ENCODE data around the gene INVS. TPM values are rescaled to one million over a fixed set of nuclear protein-coding genes. Genes with fewer than 3 reads are reported as not detected.
"Not testable (repeated sequence)": the region's sequence is repeated elsewhere in the genome, so short reads cannot be mapped to it uniquely, and the experiment has no call there.

INVS gene
- total RNA-seq, 1 donor from 2014 or later = 20.3 TPM

DNA sequence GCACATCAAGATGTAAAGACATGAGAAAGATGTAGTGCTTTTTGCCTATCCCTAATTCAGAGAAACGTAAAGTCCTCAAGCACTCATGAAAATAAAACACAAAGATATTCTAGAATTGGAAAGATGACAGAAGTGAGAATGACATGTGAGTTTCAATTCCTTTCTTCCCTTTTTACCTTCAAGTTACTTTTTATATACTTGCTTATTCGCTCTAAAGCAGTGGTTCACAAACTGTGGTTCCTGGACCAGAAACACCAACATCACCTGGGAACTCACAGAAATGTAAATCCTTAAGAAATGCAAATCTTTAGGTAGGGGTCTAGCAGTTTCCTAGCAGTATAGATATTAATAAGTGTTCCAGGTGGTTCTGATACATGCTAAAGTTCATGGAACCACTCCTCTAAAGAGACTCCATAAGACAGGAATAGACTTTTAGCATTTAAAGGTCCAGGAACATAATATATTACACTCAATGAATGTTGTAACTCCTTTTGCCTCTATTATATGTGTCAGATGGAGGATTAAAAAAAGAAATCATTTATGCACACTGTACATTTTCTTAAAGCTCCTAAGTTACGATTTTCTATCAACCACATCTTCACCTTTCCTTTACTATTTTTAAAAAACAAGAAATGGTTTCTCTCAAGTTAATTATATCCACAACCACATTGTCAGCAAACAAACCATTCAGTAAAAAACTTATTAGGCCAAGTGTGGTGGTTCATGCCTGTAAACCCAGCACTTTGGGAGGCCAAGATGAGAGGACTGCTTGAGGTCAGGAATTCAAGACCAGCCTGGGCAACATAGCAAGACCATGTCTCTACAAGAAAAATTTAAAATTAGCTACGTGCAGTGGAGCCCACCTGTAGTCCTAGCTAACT is 40.1 kb upstream of the INVS start:
- H3K4me3 Mint-ChIP-seq (ENCODE audit: unreplicated experiment) = no peak overlapping the region
- peaks cover 11% of the 10 kb centered on the region for H3K4me1 Mint-ChIP-seq (ENCODE audit: unreplicated experiment)
- no peak overlapping the region for H3K27ac Mint-ChIP-seq (ENCODE audit: unreplicated experiment)
- H3K9me3 Mint-ChIP-seq (ENCODE audit: unreplicated experiment) = no peaks in the 10 kb centered on the region
- no peak for DNase-seq (ENCODE audit: extremely low spot score, unreplicated experiment)
- H3K36me3 Mint-ChIP-seq (ENCODE audit: unreplicated experiment) = peaks cover 19% of the 10 kb centered on the region
- H3K27me3 Mint-ChIP-seq (ENCODE audit: unreplicated experiment) = no peaks in the 10 kb centered on the region
- no peak for TF ChIP-seq CTCF (IDR thresholded peaks at IDR 0.05)

DNA sequence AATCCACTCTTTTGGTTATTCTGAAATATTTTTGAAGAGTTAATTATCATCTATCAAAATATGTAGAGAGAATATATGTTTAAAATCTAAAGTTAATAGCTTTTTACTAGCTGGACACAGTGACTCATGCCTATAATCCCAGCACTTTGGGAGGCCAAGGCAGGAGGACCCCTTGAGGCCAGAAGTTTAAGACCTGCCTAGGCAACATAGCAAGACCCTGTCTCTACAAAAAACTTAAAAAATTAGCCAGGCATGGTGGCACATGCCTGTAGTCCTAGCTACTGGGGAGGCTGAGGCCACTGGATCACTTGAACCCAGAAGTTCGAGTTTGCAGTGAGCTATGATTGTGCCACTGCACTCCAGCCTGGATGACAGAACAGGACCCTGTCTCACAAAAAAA is 36.4 kb upstream of the INVS start:
- H3K27me3 Mint-ChIP-seq (ENCODE audit: unreplicated experiment); DNase-seq (ENCODE audit: extremely low spot score, unreplicated experiment); H3K9me3 Mint-ChIP-seq (ENCODE audit: unreplicated experiment); H3K4me3 Mint-ChIP-seq (ENCODE audit: unreplicated experiment); H3K27ac Mint-ChIP-seq (ENCODE audit: unreplicated experiment); H3K36me3 Mint-ChIP-seq (ENCODE audit: unreplicated experiment): not testable (repeated sequence)
- peaks cover 15% of the 10 kb centered on the region for H3K4me1 Mint-ChIP-seq (ENCODE audit: unreplicated experiment)

- H3K36me3 Mint-ChIP-seq (ENCODE audit: unreplicated experiment) = peaks cover 6% of the 10 kb centered on the region
- H3K9me3 Mint-ChIP-seq (ENCODE audit: unreplicated experiment) = no peaks in the 10 kb centered on the region
- DNase-seq (ENCODE audit: extremely low spot score, unreplicated experiment) = no peak
- no peak overlapping the region for H3K27ac Mint-ChIP-seq (ENCODE audit: unreplicated experiment)
- no peak for TF ChIP-seq CTCF (IDR thresholded peaks at IDR 0.05)
- no peaks in the 10 kb centered on the region for H3K27me3 Mint-ChIP-seq (ENCODE audit: unreplicated experiment)
- no peak overlapping the region for H3K4me3 Mint-ChIP-seq (ENCODE audit: unreplicated experiment)
- peaks cover 13% of the 10 kb centered on the region for H3K4me1 Mint-ChIP-seq (ENCODE audit: unreplicated experiment)
Observed at GRCh38 chr9:100063185-100063584, 35.9 kb upstream of the INVS start.

GRCh38 chr9:100064872-100065581 is 34.0 kb upstream of the INVS start:
- H3K27me3 Mint-ChIP-seq (ENCODE audit: unreplicated experiment) = no peaks in the 10 kb centered on the region
- no peak overlapping the region for H3K27ac Mint-ChIP-seq (ENCODE audit: unreplicated experiment)
- no peaks in the 10 kb centered on the region for H3K9me3 Mint-ChIP-seq (ENCODE audit: unreplicated experiment)
- no peak for TF ChIP-seq CTCF (IDR thresholded peaks at IDR 0.05)
- DNase-seq (ENCODE audit: extremely low spot score, unreplicated experiment) = no peak
- H3K4me3 Mint-ChIP-seq (ENCODE audit: unreplicated experiment) = no peak overlapping the region
- H3K4me1 Mint-ChIP-seq (ENCODE audit: unreplicated experiment) = peaks cover 13% of the 10 kb centered on the region
- H3K36me3 Mint-ChIP-seq (ENCODE audit: unreplicated experiment) = no peaks in the 10 kb centered on the region

- no peak for TF ChIP-seq CTCF (IDR thresholded peaks at IDR 0.05)
- H3K9me3 Mint-ChIP-seq (ENCODE audit: unreplicated experiment) = no peaks in the 10 kb centered on the region
- no peaks in the 10 kb centered on the region for H3K36me3 Mint-ChIP-seq (ENCODE audit: unreplicated experiment)
- H3K4me3 Mint-ChIP-seq (ENCODE audit: unreplicated experiment) = no peak overlapping the region
- no peak for DNase-seq (ENCODE audit: extremely low spot score, unreplicated experiment)
- peak overlapping the region; percentile 40 for H3K27ac Mint-ChIP-seq (ENCODE audit: unreplicated experiment)
- no peaks in the 10 kb centered on the region for H3K27me3 Mint-ChIP-seq (ENCODE audit: unreplicated experiment)
- H3K4me1 Mint-ChIP-seq (ENCODE audit: unreplicated experiment) = peaks cover 18% of the 10 kb centered on the region
Observed at GRCh38 chr9:100066539-100066938, 32.5 kb upstream of the INVS start.

- H3K9me3 Mint-ChIP-seq (ENCODE audit: unreplicated experiment); H3K27me3 Mint-ChIP-seq (ENCODE audit: unreplicated experiment); DNase-seq (ENCODE audit: extremely low spot score, unreplicated experiment); H3K4me3 Mint-ChIP-seq (ENCODE audit: unreplicated experiment); H3K36me3 Mint-ChIP-seq (ENCODE audit: unreplicated experiment); H3K27ac Mint-ChIP-seq (ENCODE audit: unreplicated experiment): not testable (repeated sequence)
- H3K4me1 Mint-ChIP-seq (ENCODE audit: unreplicated experiment) = peaks cover 18% of the 10 kb centered on the region
Observed at GRCh38 chr9:100067990-100068389, 31.1 kb upstream of the INVS start.

GRCh38 chr9:100069068-100069467 is 30.0 kb upstream of the INVS start:
- not testable (repeated sequence) for H3K36me3 Mint-ChIP-seq (ENCODE audit: unreplicated experiment)

More at GRCh38 chr9:100069068-100069467, 30.0 kb upstream of the INVS start:
- H3K27ac Mint-ChIP-seq (ENCODE audit: unreplicated experiment); H3K27me3 Mint-ChIP-seq (ENCODE audit: unreplicated experiment); H3K4me3 Mint-ChIP-seq (ENCODE audit: unreplicated experiment); H3K9me3 Mint-ChIP-seq (ENCODE audit: unreplicated experiment); DNase-seq (ENCODE audit: extremely low spot score, unreplicated experiment): not testable (repeated sequence)
- peaks cover 10% of the 10 kb centered on the region for H3K4me1 Mint-ChIP-seq (ENCODE audit: unreplicated experiment)
